GM21529 (cell line): Measurements from ENCODE around the gene DYSF.

Experiments
- ATAC-seq: cut with Tn5 transposase; IDR thresholded peaks from one replicate; pipeline ENCODE4 v1.9.1; 2021; ENCODE audit not compliant: unreplicated experiment

The DYSF gene

DNA sequence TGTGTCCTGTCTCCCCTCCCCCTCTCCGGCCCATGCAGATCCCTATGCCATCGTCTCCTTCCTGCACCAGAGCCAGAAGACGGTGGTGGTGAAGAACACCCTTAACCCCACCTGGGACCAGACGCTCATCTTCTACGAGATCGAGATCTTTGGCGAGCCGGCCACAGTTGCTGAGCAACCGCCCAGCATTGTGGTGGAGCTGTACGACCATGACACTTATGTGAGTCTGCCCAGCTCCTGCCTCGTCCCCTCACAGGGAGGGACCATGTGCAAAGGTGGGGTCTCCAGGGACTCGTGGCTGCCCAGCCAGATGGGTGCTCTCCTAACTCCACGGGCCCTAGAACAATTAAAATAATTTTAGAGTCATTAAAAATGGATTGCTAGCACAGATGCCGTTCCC, 145.2 kb downstream of the DYSF start:
- no peak for ATAC-seq

DNA sequence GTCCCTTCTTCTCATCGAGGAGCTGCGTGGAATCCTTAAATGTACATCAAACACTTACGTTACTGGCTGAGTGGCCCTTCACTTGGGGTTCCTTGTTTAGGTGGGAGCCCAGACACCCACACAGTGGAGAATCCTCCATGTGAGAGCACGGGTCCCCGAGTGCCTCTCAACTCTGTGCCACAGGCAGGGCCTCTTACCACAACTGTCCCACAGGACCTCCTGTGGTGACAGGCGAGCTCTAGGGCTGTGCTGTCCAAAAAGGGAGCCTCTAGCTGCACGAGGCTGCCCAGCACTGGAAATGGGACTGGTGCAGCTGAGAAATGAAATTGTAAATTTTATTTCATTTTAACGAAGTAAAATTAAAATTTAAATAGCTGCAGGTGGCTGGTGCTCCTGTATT, 145.7 kb downstream of the DYSF start:
- no peak for ATAC-seq

DNA sequence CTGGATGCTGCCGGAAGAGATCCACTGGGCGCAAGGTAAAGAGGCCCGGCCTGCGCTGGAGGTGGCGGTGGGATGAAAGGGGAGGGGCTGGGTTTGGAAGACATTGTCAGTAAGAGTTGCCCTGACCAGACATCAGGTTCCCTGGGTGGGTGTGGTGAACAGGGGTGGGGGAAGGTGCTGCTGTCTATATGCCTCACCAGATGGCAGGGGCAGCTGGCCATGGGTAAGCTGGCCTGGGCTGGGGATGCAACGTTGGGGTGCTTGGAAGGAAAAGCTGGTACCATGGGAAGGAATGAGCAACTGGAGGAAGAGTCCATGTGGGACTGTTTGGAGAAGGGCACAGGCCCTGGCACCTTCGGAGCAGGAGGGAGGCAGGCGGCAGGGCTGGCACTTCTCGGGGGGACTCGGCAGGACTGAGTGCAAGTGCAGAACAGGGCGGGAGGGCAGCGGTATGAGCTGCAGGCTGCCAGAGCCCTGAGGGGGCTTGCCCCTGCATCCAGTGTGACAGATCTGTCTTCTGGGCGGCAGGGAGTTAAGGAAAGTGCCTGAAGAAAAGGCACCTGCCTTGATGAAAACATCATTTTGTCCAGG, 146.4 kb downstream of the DYSF start:
- no peak for ATAC-seq

DNA sequence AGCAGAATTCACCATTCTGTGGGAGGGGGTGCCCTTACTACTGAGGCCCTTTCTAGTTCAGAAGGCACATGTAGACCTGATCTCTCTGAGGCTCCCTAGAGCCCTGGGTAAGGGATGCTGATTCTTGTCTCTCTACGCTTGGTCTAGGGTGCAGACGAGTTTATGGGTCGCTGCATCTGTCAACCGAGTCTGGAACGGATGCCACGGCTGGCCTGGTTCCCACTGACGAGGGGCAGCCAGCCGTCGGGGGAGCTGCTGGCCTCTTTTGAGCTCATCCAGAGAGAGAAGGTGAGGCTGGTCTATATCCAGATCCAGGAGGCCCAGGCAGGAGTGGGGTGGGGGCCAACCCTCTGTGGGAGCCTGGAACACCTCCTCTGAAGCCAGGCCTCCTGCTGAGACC, 147.2 kb downstream of the DYSF start:
- no peak for ATAC-seq

DNA sequence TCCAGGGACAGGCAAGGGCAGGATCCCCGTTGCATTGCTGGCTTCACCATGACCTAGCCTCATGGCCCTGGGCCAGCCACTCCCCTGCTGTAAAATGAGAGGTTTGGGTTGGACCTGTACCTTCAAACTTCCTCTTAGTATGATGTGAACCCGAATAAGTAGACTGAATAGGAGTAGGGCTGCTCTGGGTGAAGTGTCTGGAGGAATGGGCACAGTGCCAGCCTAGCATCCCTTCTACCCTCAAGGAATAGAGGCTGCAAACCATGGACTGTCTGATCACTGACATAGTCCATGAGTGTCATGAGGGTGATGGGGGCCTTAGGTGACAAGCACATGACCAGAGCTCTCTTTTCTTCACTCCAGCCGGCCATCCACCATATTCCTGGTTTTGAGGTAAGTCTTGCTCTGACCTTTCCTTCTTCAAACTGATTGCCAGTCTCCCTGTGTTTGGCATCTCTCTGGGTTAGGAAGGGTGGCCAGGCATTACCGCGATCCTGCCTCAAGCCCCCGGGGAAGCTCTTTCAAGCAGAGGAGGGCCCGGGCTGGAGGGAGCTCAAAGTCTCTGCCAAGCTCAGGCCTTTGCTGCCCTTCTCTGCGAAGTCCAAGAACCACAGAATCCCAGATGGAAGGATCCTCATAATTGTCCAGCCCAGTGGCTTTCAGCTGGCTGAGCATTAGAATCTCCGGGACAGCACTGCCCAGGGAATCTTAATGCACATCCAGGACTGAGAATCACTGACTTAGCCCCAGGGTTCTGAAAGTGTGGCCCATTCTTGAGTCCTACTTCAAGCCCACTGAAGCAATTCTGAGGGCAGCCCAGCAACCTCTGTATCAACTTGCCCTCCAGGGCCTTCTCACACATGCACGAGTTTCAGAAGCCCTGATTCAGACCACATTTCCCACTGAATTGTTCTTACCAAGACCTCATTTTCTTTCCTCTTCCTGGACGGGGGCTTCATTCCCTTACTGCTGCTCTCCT, 148.1 kb downstream of the DYSF start:
- no peak for ATAC-seq

DNA sequence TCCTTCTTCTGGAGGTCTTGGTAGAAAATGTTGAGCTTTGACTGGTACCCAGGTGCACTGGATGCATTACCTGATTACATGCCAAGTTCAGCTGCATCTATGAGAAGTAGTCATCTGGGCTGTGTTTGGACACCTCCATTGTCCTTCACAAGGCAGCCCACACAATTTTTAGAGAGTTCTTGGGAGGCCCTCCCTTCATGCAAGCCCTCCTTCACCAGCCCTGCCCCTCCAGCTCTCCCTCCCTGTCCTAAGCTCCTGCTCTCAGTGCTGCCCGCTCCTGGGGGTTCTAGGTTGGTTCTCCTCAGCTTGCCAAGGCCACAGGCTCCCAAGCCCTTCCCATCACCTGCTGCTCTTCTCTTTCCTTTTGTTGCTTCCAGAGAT, 148.7 kb downstream of the DYSF start:
- no peak for ATAC-seq

DNA sequence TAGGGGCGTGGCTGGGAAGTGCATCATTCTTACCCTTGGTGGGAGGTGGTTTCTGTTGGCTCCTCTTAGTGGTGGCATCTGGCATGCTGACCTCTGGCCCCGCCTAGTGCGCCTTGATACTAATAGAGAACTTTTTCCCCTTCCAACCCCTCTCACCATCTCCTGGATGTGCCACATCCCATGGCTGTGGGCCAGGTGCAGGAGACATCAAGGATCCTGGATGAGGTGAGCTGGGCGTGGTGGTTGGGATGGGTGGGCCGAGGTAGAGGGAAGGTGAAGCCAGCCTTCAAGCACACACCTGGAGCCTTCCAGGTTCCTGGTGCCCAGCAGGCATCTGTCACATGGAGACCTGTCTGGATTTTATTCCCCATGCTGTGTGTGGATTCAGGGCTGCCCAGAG, 149.2 kb downstream of the DYSF start:
- ATAC-seq, result no peak

DNA sequence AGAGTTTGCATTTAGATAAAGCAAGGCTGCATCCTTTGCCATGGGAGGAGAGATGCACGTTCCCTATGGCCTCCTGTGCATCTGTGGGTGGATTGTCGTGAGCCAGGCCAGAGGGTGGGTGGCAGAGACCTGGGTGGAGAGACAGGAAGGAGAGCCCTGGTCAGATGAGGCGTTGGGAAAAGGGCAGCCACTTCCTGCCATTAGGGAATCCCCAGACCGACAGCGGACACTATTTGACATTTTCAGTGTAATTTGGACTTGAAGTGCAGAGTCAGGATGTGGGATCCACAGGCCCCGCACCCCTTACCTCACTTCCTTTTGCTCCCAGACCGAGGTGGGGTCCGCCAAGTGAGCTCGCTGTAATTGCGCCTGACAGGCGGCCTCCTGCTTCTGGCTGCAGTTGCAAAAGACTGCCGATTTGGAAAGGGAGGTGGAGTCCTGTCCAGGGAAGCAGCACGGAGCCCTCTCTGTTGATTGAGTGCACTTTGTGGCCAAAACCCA, 150.0 kb downstream of the DYSF start:
- no peak for ATAC-seq

DNA sequence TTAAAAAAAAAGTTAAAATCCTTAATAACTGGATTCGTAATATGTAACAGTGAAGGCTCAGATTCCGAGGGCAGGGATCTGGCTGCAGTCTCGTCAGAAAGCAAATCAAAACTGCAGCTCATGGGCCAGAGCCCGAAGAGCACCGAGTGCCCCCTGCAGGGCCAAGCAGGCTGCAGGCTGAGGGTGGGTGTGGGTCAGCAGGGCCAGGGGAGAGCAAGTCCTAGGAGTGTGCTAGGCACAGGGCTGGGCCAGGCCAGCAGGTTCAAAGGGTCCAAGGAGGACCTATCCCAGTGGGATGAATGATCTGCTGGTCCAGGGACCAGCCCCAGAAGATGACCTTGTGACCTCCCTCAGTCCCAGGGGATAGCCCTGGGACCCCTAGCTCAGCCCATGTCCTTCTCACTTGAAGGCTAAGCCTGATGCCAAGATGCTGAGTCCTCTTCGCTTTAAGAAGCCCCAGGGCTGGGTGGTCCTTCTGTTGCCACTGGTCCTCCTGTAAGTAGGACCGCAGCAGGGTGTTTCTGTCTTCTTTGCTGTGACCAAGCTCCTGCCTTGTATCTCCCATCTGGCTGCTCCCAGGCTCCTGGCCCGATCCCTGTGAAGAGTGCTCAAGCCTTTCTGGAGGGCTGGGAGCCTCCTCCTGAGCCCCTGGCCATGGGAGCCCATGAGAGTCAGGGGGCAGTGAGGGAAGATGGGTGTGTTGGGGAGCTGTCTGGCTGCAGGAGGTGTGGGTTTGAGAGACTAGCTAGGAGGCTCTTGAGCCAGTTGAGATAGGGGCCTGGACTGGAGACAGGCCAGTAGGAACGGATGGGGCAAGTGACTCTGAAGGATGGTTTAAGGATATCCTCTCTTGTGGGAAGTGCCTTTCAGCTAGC, 150.7 kb downstream of the DYSF start:
- no peak for ATAC-seq

DNA sequence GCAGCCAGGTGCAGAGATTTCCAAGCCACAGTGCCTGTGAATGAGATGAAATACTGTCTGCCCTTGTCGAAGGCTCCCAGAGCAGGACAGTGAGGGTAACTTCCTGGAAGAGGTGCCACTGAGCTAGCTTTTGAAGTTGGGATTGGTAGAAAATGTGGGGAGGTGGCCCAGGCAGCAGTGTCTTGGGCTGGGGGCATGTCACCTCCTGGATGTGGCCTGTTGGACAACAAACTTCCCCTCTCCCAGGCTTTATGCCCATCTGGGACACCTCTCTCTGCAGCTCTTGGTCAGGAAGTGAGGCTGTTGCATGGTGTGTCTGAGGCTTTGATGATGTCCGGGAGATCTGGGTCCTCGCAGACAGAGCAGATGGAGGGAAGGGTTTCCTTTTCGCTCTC, 151.4 kb downstream of the DYSF start:
- no peak for ATAC-seq

DNA sequence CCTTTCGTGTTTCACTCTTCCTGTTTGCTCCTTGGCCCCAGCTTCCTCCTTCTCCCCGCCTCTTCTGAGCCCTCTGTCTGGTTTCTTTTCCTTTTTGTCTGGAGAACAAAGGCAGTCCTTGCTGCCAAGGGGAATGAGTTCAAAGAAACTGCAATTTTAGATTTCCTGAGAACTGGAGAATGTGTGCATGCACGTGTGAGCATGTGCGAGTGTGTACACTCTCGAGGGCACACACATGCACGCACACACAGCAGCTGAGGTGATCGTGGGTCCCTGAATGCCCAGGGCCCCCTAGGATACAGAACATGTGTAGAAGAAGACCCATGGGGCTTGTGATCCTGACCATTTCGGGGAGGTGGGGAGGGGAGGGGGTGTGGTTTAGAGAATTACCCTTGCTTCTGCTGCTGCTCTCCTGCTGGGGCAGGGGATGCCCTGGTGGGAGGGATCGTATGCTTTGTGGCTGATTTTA, 151.8 kb downstream of the DYSF start:
- no peak for ATAC-seq

DNA sequence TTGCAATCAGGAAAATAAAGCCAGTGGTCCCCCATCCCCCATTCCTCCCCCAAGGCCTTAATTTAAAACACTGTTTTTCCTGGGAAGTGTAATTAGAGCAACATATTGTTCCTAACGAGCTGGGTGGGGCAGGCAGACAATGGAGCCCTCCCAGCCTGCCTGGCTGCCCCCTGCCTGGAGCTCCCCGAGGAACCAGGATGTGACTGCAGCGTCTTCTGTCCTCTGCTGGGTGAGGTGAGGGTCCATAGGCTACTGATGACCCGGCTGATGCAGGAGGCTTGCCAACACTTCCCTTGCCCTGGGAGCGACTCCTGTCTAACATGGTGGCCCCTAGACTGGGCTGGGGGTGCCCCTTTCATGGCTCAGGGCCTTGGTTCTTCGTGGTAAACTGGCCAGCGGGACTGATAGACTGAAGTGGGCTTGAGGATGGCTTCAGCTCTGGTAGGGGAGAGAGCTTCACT, 152.4 kb downstream of the DYSF start:
- ATAC-seq, result no peak

DNA sequence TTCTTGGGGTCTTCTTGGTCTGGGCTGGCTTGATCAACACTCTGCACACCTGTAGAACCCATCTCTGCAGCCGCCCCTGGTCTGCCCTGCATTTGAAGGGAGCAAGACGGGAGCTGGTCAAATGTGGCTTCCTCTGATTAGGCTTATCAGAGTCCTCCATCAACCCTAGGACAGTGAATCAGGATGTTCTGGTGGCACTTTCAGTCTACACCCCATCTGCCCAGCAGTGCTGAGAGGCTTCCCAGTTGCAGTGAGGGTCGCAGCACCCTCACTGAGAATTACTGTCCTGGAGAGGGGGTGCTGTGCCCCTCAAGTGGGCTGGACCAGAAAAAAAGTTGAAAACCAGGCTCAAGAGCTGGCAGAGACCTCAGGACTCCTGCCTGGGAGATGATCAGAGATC, 152.9 kb downstream of the DYSF start:
- ATAC-seq, result no peak

DNA sequence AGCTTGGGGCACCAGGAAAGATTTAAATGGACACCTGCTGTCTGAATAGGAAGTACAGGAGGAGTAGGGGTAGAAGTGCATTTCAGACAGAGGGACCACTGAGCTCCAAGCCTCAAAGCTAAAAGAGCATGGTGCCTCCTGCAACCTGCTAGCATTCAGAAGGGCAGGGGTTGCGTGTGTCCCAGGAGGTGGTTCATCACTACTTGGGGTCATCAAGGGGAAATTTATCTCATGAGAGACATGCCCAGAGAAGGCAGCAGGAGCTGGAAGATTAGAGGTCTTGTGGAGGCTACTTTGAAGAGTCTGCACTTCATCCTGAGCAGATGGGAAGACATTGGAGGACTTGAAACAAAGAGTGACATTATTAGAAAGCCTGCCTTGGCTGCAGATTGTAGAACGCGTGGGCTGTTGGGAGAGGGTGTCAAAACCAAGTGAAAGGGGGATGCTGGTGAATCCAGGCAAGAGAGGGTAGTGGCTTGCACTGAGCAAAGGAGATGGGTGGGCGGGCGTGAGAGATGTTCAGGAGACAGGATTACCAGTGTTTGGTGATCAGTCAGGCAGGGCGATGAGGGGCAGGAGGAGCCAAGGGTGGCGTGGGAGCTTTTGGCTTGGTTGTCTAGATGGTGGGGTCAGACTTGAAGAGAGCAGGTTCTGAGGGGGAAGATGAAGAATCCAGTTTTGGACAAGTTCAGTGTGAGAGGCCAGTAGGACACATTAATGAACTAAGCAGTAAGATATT, 154.0 kb downstream of the DYSF start:
- no peak for ATAC-seq

DNA sequence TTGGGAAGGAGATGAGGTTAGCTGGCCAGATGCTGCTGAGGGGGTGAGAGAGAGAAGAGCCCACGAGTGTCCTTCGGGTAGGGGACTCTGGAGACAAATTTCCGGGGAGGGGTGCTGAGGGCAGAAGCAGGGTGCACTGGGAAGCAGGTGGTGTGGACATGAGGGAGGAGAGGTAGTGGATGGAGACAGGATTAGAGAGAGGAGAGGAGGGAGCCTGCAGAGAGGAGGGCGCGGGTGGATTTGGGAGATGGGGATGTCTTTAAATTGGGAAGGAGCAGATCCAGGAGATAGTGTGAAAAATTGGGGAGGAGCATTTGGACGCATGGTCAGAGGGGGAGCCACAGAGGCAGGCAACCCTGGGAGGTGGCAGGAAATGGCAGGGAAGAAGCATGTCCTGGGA, 154.7 kb downstream of the DYSF start:
- ATAC-seq, result no peak

DNA sequence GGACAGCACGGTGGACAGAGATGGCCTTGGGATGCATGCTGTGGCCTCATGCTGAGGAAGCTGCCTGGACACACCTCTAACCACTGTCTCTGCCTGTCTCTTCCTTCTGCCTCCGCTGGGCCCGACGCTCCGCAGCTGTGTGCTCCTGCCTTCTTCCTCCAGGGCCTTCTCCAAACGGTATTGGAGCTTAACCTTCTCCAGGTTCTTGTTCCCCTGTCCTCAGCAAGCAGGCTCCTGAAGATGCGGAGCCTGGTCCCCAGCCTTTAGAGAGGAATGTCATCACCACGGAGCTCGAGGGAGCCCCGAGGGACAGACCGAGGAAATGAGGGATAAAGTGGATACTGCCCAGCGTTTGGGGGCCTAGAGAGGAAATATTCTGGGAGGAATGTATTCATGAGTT, 155.1 kb downstream of the DYSF start:
- no peak for ATAC-seq

DNA sequence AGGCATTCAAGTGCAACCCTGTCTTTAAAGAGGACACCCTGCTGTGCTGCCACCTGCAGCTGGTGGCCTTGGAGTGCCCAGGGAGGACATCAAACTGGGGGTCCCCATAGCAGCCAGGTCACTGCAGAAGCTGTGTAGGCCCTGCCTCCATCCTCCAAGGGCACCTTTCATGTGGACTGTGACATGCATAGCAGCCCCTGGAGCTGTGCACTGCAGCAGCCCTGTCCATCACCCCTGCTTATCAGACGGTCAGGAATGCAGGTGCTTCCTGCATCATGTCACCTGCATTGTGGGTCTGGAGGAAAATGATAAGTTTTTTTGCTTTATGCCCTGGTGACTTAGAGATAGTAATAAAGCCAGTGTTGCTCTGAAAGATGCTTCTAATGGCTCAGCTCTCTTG, 155.7 kb downstream of the DYSF start:
- ATAC-seq, result no peak

DNA sequence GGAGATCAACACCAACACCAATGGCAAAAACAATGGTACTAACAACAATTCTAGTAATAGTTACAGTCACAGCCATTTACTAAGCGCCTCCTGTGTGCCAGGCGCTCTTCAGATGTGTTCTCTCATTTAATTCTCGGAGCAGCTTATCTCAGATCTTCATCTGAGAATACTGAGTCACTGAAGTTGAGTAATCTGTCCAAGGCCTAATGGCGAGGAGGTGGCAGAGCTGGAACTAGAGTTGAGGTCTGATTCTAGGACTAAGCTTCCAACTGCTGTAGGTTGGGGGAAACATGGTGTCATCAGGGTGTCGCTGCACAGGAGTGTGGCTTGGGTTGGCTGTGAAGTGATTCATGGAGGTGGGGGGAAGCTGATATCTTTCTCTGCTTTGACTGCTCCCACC, 156.1 kb downstream of the DYSF start:
- no peak for ATAC-seq

DNA sequence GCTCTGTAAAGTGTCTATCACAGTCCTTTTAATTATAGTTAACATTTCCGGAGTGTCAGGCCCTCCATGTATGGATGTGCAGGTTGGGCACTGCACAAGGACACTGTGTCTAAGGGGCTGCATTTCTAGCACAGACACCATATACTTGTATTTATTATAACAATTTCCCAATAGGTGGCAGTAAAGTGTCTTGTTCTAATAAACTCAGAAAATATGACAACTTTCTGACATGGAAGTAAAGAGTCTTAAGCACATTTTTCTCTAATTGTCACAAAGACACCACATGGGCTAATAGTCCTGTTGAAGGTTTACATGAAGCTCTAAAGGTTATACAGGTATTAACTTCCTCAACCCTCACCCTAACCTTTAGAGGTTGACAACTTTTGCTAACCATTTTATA, 156.6 kb downstream of the DYSF start:
- no peak for ATAC-seq

DNA sequence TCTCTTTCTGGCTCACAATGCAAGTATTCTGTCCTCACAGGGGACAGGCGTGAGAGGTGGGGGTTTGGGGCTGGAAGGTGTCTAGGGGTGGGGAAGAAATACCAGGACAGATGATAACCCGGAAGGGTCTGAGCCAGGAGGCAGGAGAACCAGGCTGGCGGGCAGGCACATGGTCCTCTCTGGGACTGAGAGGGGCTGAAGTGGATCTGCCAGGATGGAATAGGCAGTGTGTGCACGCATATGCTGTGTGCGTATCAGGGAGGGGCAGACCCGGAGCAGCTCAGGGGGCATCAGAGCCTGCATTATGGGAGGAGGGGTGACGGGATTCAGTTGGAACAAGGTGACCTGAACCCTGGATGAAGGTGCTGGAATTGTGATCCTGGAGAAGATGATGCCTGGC, 157.3 kb downstream of the DYSF start:
- ATAC-seq, result no peak

DNA sequence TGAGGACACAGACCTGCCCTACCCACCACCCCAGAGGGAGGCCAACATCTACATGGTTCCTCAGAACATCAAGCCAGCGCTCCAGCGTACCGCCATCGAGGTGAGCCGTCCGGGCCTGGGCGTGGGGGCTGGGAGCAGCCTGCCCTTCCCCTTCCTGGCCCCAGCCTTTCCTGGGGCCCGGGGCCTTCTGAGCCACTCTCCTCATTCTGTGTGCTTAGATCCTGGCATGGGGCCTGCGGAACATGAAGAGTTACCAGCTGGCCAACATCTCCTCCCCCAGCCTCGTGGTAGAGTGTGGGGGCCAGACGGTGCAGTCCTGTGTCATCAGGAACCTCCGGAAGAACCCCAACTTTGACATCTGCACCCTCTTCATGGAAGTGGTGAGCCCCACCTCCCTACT, 157.9 kb downstream of the DYSF start:
- ATAC-seq, result no peak
